ENCODE data around the gene CCDC27. TPM values are rescaled to one million over a fixed set of nuclear protein-coding genes. Genes with fewer than 3 reads are reported as not detected.

Gene CCDC27
- total RNA-seq: not detected in 2 replicates

GRCh38 chr1:3752400-3752945 lies at the start of gene CCDC27:
Gene CCDC27 (plus strand): TSS chr1:3752450. CDS start chr1:3752482, 32 bp downstream.

GRCh38 chr1:3772715-3773571 lies 20.7 kb downstream of the CCDC27 start, which contains the start of gene SMIM1:
Gene SMIM1 (plus strand): TSS chr1:3772749. CDS start chr1:3775374, 2,625 bp downstream.

DNA sequence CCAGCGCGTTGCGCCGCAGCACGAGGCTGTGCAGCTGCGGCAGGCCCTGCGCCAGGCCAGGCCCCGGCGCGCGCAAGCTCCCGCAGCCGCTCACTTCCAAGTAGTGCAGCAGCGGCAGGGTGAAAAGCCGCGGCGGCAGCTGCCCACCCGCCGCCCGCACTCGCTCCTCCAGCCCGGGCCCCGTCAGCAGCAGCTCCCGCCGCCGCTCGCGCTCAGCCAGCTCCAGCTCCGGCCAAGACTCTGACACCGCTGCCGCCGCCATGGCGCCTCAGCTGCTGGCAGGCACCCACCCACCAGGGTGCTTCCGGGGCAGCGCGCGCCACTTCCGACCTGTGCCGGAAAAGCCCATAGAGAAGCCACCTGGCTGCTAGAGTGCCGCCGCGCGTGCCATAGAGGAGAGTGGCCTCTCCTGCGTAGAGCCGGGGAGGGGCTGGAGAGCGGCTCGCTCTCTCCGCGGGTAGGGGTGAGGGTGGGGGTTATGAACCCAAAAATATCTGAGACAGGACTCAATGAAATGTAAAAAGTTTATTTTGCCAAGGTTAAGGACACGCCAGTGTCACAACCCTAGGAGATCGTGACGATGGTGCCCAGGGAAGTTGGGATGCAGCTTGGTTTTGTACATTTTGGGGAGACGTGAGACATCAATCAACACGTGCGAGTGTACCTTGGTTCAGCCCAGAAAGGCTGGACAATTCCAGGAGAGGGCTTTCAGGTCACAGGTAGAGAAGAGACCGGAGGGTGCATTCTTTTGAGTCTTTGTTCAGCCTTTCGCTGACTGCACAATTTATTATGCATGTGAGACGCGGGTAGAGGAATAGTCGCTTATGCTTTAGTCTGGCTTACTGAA lies 44.2 kb downstream of the CCDC27 start, which contains the start of gene LRRC47:
Gene LRRC47, minus strand, starts transcription at position 284 of the 847 bp plus-strand sequence. Its CDS starts 22 bp downstream, at position 262.

Small RNA genes lying within 50 kb of the gene (small RNA-seq; reads per million reads assigned to genes)
- gene RF02197: not detected
- not detected for gene RN7SL574P

Other genes with a start within 250 kb of the CCDC27 start
- gene MEGF6, start 140.9 kb upstream of the CCDC27 start, total RNA-seq: 40.7 and 92.4 TPM in 2 replicates
- gene TPRG1L, start 127.4 kb upstream of the CCDC27 start, total RNA-seq: 40.0 and 44.7 TPM in 2 replicates
- gene WRAP73, start 102.3 kb upstream of the CCDC27 start, total RNA-seq: 14.2 and 14.7 TPM in 2 replicates
- gene TP73, start 99.9 kb upstream of the CCDC27 start, total RNA-seq: 0.10 TPM in 1 of 2 replicates, not detected in the other
- 2.3 TPM in 1 of 2 replicates, not detected in the other for gene SMIM1, start 20.3 kb downstream of the CCDC27 start, total RNA-seq
- gene LRRC47, start 44.0 kb downstream of the CCDC27 start, total RNA-seq: 31.5 and 32.3 TPM in 2 replicates
- 19.6 and 22.2 TPM in 2 replicates for gene CEP104, start 104.8 kb downstream of the CCDC27 start, total RNA-seq
- 8.5 and 14.2 TPM in 2 replicates for gene DFFB, start 105.0 kb downstream of the CCDC27 start, total RNA-seq
- gene C1orf174, start 147.8 kb downstream of the CCDC27 start, total RNA-seq: 26.5 and 31.9 TPM in 2 replicates